Fibroblast of skin of right biceps (primary cell): ENCODE data around the gene TGFB2.

Source experiments
- DNase-seq: peaks from one replicate; pipeline ENCODE4 v3.0.0-alpha.2; 2013

The TGFB2 gene

DNA sequence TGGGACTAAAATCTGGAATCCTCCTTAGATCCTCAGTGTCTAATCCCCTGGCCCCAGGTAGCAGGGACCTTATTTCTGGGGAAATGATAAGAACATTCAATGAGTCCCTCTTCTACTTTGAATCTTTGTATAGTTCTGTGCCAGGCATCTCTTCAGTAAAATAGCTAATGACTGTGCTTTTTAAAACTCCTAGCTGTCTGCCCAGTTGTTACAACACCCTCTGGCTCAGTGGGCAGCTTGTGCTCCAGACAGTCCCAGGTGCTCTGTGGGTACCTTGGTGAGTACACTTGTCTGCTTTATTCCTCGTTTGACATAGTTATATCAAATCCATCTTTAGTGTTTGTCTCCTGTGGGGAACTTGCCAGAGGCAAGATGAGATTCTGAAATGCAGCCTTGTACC lies 18.0 kb downstream of the TGFB2 start:
- no peak for DNase-seq

GRCh38 chr1:218364028-218364710 lies 19.0 kb downstream of the TGFB2 start:
- DNase-seq = no peak

GRCh38 chr1:218365226-218365999 lies 20.3 kb downstream of the TGFB2 start:
- DNase-seq = no peak

DNA sequence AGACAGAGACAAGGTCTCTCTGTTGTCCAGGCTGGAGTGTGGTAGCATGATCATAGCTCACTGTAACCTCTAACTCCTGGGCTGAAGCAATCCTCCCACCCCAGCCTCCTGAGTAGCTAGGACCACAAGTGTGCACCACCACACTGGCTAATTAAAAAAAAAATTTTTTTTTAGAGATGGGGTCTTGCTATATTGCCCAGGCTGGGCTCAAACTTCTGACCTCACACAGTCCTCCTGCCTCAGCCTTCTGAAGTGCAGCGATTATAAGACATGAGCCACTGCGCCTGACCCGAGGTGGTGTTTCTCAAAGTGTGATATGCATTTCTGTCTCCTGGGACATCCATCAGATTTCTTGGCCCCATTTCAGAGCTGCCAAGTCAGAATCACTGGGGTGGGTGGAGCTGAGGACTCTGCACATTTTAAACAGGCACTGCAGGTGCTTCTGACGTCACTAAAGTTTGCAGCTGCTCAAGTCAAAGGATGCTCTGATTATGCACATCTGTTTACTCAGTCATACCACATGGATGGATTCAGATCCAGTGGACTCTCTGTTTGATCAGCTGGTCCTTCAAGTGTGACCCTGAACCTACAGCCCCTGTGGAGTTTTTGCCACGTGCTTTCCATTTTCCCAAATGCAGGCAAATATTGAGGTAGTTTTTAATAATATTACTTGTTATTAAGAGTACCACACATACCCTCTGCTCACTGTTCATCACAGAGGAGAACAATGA lies 21.4 kb downstream of the TGFB2 start:
- no peak for DNase-seq

DNA sequence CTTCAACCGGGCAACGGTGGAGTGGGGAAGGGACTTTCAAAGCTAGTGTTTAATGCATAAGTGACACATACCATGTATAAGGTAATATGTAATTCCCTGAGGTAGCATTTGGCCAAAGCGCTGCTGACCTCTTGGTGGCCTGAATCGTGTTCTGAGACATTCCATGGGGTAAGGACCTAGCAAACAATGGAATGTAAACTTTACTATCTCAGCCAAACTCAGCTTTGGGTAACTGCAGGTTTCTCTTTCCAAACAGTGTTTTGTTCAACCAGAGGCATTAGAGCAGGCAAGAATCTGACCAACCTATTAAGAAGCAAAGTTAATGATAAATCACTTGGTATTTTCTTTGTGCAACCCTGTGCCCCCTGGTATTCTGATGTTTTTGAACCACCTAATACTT lies 22.0 kb downstream of the TGFB2 start:
- no peak for DNase-seq

DNA sequence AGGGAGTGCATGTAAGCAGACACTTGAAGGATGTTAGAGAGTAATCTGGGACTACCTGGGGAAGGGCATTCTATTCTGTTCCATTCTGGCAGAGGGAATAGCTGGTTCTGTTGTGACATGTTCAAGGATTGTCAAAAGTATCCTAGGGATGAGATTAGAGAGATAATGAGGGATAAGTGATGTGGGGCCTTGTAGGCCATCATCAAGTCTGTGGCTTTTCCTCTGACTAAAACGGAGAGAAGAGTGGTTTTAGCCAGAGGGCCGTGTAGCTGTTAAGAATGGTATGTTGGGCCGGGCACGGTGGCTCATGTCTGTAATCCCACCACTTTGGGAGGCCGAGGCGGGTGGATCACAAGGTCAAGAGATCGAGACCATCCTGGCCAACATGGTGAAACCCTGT lies 23.6 kb downstream of the TGFB2 start:
- no peak for DNase-seq

DNA sequence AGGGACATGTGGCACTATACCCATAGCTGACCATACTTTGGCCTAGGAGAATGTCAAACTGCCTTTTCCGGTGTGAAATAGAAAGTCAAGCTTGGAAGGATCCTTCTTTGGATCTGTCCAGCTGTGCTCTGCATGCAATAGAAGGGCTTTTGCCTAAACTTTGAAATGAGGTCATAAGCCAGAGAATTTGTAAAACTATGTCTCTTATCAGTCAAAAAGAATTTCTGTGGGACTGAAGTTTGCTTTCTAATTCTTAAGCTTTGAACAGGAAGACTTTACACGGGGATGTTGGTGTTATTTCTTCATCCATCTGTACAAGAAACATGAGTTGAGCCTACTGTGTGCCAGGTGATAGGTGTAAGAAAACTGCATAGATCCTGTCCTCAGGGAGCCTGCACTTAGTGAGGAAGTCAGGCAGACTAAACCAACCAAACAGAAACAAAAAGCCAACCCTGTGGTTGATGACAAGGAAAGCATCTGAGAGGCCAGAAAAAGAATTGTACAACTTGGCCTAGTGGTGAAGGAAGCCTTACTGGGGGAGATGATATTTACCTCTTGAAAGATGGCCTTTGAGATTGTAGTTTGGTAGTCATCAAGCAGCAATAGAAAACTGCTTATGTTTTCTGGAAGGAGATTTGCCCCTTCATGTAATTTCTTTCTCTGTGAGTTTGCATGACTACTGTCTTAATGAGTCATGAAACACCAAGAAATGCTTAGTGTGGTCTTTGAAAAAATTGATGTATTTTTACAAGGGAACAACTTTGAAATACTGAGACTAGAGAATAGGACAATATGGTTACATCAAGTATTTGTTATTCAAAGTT lies 24.8 kb downstream of the TGFB2 start:
- peak; percentile 80 for DNase-seq

- DNase-seq = no peak
Observed at GRCh38 chr1:218371927-218372672, 27.0 kb downstream of the TGFB2 start.

DNA sequence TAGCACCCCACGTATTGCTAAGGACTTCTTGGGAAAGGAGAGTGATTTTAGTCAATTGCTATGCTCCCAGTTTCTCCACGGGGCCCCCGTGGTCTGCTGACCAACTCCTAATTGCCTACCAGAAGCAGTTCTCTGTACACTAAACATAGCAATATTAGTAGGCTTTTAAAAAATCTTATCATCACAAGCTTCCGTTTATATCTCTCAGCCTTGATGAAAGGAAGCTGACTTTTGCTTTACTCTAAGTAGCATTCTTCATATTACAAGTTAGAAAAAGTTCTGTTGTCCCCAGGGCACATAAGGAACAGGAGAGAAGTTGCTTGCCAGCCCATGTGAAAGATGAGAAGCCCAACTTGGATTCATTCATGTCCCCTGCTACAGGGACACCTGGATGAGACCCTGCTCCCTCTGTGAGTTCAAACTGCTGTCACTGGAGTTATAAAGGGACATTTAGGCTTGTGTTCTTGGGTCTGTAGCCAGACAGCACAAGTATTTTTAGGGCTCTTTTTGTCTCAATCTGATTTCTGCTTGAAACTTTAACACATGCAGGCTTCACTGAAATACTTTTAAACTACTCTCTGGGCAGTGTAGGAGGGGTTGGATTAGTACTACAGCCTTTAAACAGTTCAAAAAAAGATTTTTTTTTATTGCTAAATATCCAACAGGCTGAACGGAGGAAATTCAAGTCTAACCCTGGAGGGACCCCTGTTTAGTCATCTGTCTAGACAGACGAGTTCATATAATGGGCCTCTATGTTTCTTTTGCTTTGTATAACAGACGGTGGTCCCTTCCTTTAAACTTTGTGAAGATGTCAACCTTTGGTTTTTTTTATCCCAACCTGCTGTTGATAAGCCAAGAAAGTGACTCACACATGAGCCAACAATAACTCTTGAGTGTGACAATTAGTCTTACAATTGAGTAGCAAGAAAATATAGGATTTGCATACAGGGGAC lies 29.5 kb downstream of the TGFB2 start:
- peak; percentile 75 for DNase-seq

- no peak for DNase-seq
Observed at GRCh38 chr1:218376722-218377121, 31.6 kb downstream of the TGFB2 start.

DNA sequence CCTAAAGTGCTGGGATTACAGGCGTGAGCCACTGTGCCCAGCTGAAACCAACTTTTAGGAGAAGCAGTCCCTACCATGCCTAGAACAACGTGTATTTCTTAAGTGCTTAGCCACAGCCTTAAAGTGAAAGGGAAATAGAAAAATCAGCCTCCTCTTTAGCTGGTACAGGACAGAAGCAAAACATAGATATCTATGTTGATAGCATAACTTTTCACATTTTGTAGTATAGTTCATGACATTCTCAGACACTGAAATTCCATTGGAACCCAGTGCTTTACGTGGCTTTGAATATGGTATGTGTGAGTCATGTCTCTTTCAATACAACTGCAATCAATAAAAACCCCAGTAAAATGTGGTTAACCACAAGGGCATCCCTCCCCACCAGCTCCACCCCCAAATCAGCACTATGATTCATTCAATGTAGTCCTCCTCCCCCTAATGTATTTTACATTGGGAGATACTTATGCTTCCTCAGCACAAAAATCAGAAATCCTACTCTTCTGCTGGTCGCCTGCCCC lies 32.1 kb downstream of the TGFB2 start:
- peak; percentile 99 for DNase-seq

- peak; percentile 93 for DNase-seq
Observed at GRCh38 chr1:218380125-218380977, 35.2 kb downstream of the TGFB2 start.

GRCh38 chr1:218382261-218382660 lies 37.1 kb downstream of the TGFB2 start:
- DNase-seq = no peak

- peak; percentile 41 for DNase-seq
Observed at GRCh38 chr1:218383051-218383450, 37.9 kb downstream of the TGFB2 start.

- DNase-seq = no peak
Observed at GRCh38 chr1:218383681-218384080, 38.5 kb downstream of the TGFB2 start.

DNA sequence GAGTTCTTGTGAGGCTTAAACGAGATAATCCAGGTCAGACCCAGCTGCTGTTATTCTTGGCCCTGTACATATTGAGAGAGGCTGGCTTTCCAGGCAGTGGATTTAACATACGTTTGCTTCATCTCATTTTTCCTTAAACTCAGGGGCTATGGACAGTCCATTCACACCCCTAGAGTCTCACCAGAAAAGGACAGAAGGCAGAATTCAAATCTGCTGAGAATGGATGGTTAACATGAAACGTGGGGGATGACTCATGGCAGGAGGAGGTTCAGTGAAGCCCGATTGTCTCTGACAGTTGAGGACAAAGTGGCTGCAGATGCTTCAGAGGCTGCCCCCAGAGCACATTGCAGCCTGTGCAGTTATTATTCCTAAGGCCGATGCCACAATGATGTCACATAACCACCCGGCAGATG lies 39.5 kb downstream of the TGFB2 start:
- DNase-seq = peak; percentile 75

DNA sequence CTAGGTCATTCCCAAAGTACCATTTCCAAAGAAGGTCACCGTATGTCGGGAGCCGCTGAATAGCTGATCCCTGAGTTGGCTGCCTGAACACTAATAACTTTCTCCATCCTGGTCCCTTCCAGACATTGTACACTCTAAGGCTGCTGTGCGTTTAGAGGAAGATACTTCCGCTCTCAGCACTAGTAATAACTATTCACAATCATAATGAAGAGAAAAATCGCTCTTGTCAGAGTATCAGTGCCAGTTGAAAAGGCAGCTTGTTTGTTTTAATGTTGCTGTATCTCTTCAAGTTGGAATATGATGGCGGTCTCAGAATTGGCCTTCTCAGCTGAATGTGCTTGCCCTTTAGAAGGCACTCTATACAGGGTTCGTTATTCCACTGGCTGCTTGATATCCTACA lies 43.5 kb downstream of the TGFB2 start:
- no peak for DNase-seq

GRCh38 chr1:218390618-218391017 lies 45.5 kb downstream of the TGFB2 start:
- DNase-seq = peak; percentile 65

DNA sequence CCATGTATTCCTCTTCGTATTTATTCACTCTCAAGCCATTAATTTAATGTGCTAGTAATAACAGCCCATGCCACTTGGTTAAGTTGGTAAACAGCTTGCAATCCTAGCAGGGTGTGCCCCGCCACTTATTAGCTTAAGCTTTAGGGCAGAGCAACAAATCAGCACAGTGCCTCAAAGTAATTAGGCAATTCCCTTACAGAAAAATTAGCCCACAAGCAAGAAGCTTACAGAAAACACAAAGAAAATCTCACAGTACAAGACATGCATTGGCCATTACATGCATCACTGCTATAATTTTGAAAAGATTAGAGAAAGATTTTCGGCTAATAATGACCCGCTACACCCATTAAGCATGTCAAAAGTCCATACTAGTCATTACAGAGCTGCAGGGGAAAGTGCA lies 47.6 kb downstream of the TGFB2 start:
- no peak for DNase-seq

DNA sequence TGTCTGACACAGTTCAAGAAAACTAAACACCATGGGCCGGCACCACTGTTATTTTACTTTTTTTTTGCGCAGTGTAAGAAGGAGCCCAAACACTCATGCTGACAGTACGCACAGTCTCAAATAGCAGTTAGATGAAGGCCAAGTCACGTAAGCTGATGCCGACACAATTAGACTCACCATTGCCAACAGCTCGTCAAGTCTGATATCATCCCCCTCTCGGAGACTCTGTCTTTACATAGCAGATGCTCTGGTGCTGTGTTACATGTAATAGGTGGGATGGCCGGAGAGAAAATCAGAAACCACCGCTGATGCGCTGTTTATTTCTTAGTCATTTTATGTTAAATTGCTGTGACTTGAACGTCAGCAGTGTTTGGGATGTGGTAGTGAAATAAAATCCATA lies 49.3 kb downstream of the TGFB2 start:
- no peak for DNase-seq
